Measurements from ENCODE around the gene TUT4.

DNA sequence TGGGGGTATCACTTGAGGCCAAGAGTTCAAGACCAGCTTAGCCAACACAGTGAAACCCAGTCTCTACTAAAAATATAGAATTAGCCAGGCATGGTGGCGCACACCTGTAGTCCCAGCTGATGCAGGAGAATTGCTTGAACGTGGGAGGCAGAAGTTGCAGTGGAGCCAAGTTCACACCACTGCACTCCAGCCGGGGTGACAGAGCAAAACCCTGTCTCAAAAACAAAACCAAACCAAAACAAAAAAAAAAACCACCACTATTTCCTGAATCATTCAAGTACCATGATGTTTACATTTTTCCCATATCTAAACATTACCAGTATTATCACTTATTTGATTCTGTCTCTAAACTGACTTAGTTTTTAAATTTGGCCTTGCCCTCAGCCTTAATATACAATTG is 29.5 kb downstream of the TUT4 start:
- TF ChIP-seq EZH2 (IDR thresholded peaks at IDR 0.05; ENCODE audit: low read length, missing control alignments) (no peak), CTCF (conservative IDR thresholded peaks at IDR 0.05 in 1 of 2, IDR thresholded peaks at IDR 0.05 in 1 of 2; ENCODE audit: low read depth in 1 of 2, low read length in 2 of 2) (no peak)
